Neutrophil (primary cell): Measurements from ENCODE around the gene TSFM.
A peak's percentile ranks its signal among the peaks of the same experiment; 100 is the strongest.

Source experiments
- H3K27ac ChIP-seq: fragments of 200-600 bp; sonication (generic); 2 replicates; pipeline ENCODE4 v1.5.1; 2016; ENCODE audit warnings: mild to moderate bottlenecking, moderate library complexity
- H3K27me3 ChIP-seq: fragments of 200-600 bp; sonication (generic); 2 replicates; pipeline ENCODE4 v1.6.0; 2016; ENCODE audit warnings: mild to moderate bottlenecking
- H3K36me3 ChIP-seq: fragments of 200-600 bp; sonication (generic); 2 replicates; pipeline ENCODE4 v1.5.1; 2017
- H3K4me1 ChIP-seq, 2 experiments: fragments of 200-600 bp in 1 of 2; sonication (generic) in 1 of 2; 1 replicate in 1 of 2; 2 replicates in 1 of 2; pipeline versions ENCODE4 v1.5.1 to v1.6.1; 2013 to 2016; ENCODE audit warnings: low read depth in 1 of 2, low read length in 1 of 2, mild to moderate bottlenecking in 1 of 2, moderate library complexity in 1 of 2; ENCODE audit not compliant: control insufficient read depth in 1 of 2, insufficient read depth in 1 of 2
- H3K4me3 ChIP-seq, 2 experiments: fragments of 200-600 bp in 1 of 2; sonication (generic) in 1 of 2; 1 replicate in 1 of 2; 2 replicates in 1 of 2; pipeline ENCODE4 v1.5.1; 2013 to 2016; ENCODE audit warnings: low read depth in 1 of 2, low read length in 1 of 2, mild to moderate bottlenecking in 1 of 2, moderate library complexity in 1 of 2
- H3K9me3 ChIP-seq: fragments of 200-600 bp; sonication (generic); 2 replicates; pipeline ENCODE4 v1.5.1; 2016
- CTCF ChIP-seq: fragments of 200-600 bp; sonication (generic); IDR thresholded peaks from 2 replicates; pipeline ENCODE4 v1.5.1; 2016; ENCODE audit warnings: antibody characterized with exemption

Gene TSFM

GRCh38 chr12:57782243-57782607, 362 bp upstream of the TSFM start:
- Histone ChIP-seq H3K4me3 (peak overlapping the region; percentile 70 to 83), H3K27ac (peak overlapping the region; percentile 71), H3K4me1 (peaks cover 26 to 30% of the 10 kb centered on the region in 2 experiments), H3K27me3 (no peaks in the 10 kb centered on the region), H3K36me3 (peaks cover 19% of the 10 kb centered on the region), H3K9me3 (no peaks in the 10 kb centered on the region)
- TF ChIP-seq CTCF = no peak

GRCh38 chr12:57783466-57783801, 847 bp downstream of the TSFM start:
- H3K4me1 ChIP-seq = peaks cover 26 to 30% of the 10 kb centered on the region in 2 experiments
- no peaks in the 10 kb centered on the region for H3K27me3 ChIP-seq
- no peak overlapping the region for H3K27ac ChIP-seq
- peaks cover 27% of the 10 kb centered on the region for H3K36me3 ChIP-seq
- no peak for TF ChIP-seq CTCF
- H3K9me3 ChIP-seq = no peaks in the 10 kb centered on the region
- peak overlapping the region; percentile 70 to 83 for H3K4me3 ChIP-seq

- H3K9me3 ChIP-seq = no peaks in the 10 kb centered on the region
- no peaks in the 10 kb centered on the region for H3K27me3 ChIP-seq
- no peak for TF ChIP-seq CTCF
- no peak overlapping the region for H3K27ac ChIP-seq
- peaks cover 31% of the 10 kb centered on the region for H3K36me3 ChIP-seq
- H3K4me1 ChIP-seq = peaks cover 26 to 30% of the 10 kb centered on the region in 2 experiments
- no peak overlapping the region for H3K4me3 ChIP-seq
Measured at GRCh38 chr12:57783861-57784260, 1.3 kb downstream of the TSFM start.

- no peak for TF ChIP-seq CTCF
- Histone ChIP-seq H3K4me1 (peaks cover 7 to 8% of the 10 kb centered on the region in 2 experiments), H3K27me3 (no peaks in the 10 kb centered on the region), H3K4me3 (no peak overlapping the region), H3K36me3 (peaks cover 60% of the 10 kb centered on the region), H3K9me3 (no peaks in the 10 kb centered on the region), H3K27ac (no peak overlapping the region)
Measured at GRCh38 chr12:57793920-57794319, 11.3 kb downstream of the TSFM start.

- Histone ChIP-seq H3K36me3 (peaks cover 69% of the 10 kb centered on the region), H3K4me3 (no peak overlapping the region), H3K9me3 (no peaks in the 10 kb centered on the region), H3K4me1 (peaks cover 7 to 8% of the 10 kb centered on the region in 2 experiments), H3K27me3 (no peaks in the 10 kb centered on the region), H3K27ac (no peak overlapping the region)
- TF ChIP-seq CTCF = no peak
Measured at GRCh38 chr12:57795354-57795753, 12.8 kb downstream of the TSFM start.

GRCh38 chr12:57796996-57797395, 14.4 kb downstream of the TSFM start:
- Histone ChIP-seq H3K27ac (no peak overlapping the region), H3K9me3 (no peaks in the 10 kb centered on the region), H3K36me3 (peaks cover 81% of the 10 kb centered on the region), H3K4me3 (no peak overlapping the region), H3K27me3 (no peaks in the 10 kb centered on the region), H3K4me1 (peaks cover 7 to 8% of the 10 kb centered on the region in 2 experiments)
- no peak for TF ChIP-seq CTCF
